Retinal pigment epithelial cell (primary cell): ENCODE results near the gene ERBIN.

Experiments
- DNase-seq: peaks from one replicate; pipeline ENCODE4 v3.0.0-alpha.2; 2010; ENCODE audit warnings: low read depth
- H3K4me3 ChIP-seq: 2 replicates; pipeline ENCODE4 v1.5.1; 2011; ENCODE audit warnings: mild to moderate bottlenecking, low read length, control low read depth, moderate library complexity
- CTCF ChIP-seq: conservative IDR thresholded peaks from 2 replicates; pipeline ENCODE4 v1.5.1; 2011; ENCODE audit warnings: low read depth, low read length, control low read depth, inconsistent platforms

ERBIN gene

GRCh38 chr5:66118304-66118703 lies 191.9 kb downstream of the ERBIN start:
- no peak for TF ChIP-seq CTCF
- DNase-seq: no peak
- H3K4me3 ChIP-seq: no peak overlapping the region

- no peak for TF ChIP-seq CTCF
- no peak overlapping the region for H3K4me3 ChIP-seq
- DNase-seq: no peak
Observed at GRCh38 chr5:66122379-66123034, 196.1 kb downstream of the ERBIN start.

- TF ChIP-seq CTCF: no peak
- no peak overlapping the region for H3K4me3 ChIP-seq
- DNase-seq: no peak
Observed at GRCh38 chr5:66129144-66129543, 202.8 kb downstream of the ERBIN start.

GRCh38 chr5:66130493-66130892 lies 204.1 kb downstream of the ERBIN start:
- DNase-seq: no peak
- no peak for TF ChIP-seq CTCF
- no peak overlapping the region for H3K4me3 ChIP-seq
